NCI-H1930 (cell line): ENCODE measurements around the gene BTNL9.
"Not testable (repeated sequence)": the region's sequence is repeated elsewhere in the genome, so short reads cannot be mapped to it uniquely, and the experiment has no call there.

ENCODE experiments used
- DNase-seq, 2 experiments: peaks; one replicate each; lab custom pipeline; 2025; lab: John Stamatoyannopoulos, UW

BTNL9 gene

GRCh38 chr5:181039931-181040630 is at the start of gene BTNL9:
Gene BTNL9 (plus strand): TSS chr5:181040266. CDS start chr5:181045490, 5,224 bp downstream.
- DNase-seq: no peak

- DNase-seq: no peak
Observed at GRCh38 chr5:180990882-180991242, 49.2 kb upstream of the BTNL9 start.

GRCh38 chr5:181001947-181002346 is 38.1 kb upstream of the BTNL9 start:
- DNase-seq: no peak

DNA sequence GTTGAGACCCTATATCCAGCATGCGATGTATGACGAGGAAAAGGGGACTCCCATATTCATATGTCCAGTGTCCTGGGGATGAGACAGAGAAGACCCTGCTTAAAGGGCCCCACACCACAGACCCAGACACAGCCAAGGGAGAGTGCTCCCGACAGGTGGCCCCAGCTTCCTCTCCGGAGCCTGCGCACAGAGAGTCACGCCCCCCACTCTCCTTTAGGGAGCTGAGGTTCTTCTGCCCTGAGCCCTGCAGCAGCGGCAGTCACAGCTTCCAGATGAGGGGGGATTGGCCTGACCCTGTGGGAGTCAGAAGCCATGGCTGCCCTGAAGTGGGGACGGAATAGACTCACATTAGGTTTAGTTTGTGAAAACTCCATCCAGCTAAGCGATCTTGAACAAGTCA is 34.3 kb upstream of the BTNL9 start:
- DNase-seq: no peak

- no peak for DNase-seq
Observed at GRCh38 chr5:181008136-181008535, 31.9 kb upstream of the BTNL9 start.

- DNase-seq: not testable (repeated sequence)
Observed at GRCh38 chr5:181010018-181010417, 30.0 kb upstream of the BTNL9 start.

GRCh38 chr5:181014654-181015053 is 25.4 kb upstream of the BTNL9 start:
- DNase-seq: not testable (repeated sequence)

GRCh38 chr5:181017448-181017847 is 22.6 kb upstream of the BTNL9 start:
- not testable (repeated sequence) for DNase-seq

DNA sequence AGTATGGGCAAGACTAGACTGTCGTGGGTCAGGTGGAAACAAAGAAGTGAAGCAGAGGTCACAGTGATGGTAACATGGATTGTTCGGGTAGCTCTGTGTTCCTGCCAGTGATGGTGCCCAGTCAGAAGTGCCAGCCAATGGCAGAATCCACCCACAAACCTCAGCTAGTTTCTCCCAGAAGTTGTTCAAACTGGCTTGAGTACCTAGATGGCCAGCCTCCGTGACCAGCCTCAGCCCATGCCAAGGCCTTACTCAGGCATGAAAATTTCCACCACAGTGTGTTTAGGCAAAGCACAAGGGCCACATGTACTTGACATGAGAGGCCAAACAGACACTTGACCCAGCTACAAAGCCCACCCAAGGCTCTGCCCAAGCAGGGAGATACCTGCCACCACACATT is 19.4 kb upstream of the BTNL9 start:
- DNase-seq: no peak

DNA sequence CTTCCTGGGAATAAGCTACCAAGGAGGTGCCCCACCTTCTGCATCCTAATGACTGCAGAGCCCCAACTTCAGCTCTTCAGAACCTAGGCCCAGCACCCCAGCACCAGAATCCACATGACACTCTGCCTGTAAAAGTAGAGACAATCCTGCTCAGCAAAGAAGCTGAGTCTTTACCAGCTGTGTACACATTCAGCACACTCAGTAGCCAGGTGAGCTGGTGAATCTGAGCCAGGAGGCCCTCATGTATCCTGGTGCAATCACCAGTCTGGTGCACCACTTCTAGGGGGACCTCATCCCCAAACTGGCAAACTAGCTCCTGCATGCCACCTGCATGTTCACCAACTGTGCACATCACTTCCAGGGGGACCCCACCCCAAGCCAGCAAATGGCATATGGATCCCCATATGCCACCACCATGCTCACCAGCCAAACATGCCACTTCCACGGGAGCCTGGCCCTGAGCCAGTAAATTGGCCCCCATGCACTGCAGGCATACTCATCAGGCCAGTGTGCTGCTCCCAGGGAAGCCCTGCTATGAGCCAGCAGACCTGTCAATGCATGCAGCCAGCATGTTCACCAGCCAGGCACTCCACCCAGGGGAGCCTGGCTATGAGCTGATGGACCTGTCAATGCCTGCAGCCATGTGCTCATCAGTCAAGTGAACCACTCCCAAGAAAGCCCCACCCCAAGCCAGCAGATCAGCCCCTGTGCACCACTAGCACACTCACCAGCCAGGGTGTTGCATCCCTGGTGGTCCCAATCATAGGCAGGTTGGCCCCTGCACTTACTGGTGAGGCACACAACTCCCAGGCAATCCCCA is 15.6 kb upstream of the BTNL9 start:
- DNase-seq: no peak

GRCh38 chr5:181027452-181028031 is 12.5 kb upstream of the BTNL9 start:
- DNase-seq: no peak

GRCh38 chr5:181028032-181028819 is 11.8 kb upstream of the BTNL9 start:
- peak in 1 of 2 experiments; percentile 1 for DNase-seq

- no peak for DNase-seq
Observed at GRCh38 chr5:181031716-181032115, 8.3 kb upstream of the BTNL9 start.

GRCh38 chr5:181035991-181036815 is 3.9 kb upstream of the BTNL9 start:
- no peak for DNase-seq

DNA sequence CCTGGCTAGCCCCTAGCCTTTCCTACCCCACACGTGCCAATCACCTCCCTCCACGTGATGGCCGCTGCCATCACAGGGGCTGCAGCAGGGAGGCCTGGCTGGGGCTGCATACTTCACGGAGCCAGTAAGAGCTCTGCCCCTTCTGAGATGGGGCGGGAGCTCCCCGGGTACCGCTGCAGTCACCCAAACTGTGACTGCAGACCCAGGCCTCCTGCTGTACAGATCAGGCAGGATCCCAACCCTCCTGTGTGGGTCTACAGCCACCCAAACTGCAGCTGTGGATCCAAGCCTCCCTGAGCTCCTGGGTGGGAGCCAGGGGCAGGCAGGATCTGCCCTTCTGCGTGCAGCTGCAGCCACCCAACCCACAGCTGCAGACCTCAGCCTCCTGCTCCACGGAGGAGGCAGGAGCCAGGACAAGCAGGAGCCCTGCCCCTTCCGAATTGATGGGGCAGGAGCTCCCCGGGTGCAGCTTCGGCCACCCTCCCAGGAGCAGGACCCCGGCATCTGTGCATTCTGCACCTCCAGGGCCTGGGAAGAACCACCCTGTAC is 3.2 kb upstream of the BTNL9 start:
- DNase-seq: no peak

- DNase-seq: no peak
Observed at GRCh38 chr5:181037365-181037861, 2.7 kb upstream of the BTNL9 start.

- DNase-seq: no peak
Observed at GRCh38 chr5:181039471-181039870, 595 bp upstream of the BTNL9 start.

DNA sequence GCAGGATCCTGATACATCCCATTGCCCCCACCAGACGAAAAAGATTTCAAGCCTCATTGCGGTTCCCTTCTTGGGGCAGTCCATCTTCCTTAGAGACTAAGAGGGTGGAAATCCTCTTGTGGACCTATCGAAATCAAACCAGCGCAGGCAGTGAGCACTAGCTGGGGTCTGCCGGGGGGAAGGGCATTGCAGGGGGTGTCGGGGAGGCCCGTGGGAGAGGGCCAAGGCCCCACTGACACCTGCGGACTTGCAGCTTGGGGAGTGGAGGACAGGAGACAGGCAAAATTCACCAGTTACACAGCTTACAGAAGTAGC is 522 bp downstream of the BTNL9 start:
- DNase-seq: no peak

DNA sequence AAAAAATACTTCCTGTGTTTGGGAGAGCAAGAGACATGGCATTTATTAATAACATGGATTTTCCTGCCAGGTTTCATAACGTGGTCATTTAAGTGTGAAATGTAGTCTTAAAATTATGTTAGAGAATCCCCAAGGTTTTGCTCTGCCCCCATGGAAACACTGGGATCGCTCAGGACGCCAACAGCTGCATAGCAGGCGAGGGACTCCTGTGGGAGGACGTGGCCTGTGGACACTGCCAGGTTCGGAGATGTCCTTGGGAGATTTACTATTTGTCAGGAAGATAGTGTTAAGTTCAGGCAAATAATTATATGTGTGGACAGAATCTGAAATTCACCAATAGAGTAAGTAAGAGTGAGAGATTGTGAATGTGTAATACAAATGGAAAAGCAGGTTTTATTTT is 977 bp downstream of the BTNL9 start:
- no peak for DNase-seq

GRCh38 chr5:181042036-181042713 is 2.1 kb downstream of the BTNL9 start:
- DNase-seq: no peak
